HEK293 (cell line): Measurements from ENCODE around the gene CYP51A1.

Experiments
- CTCF ChIP-seq: fragments of 450-650 bp; formaldehyde crosslinking; IDR thresholded peaks from 2 replicates; pipeline ENCODE4 v1.5.1; 2016; ENCODE audit warnings: missing biosample characterization, missing genetic modification characterization
- ZBTB10 ChIP-seq: fragments of 450-650 bp; formaldehyde crosslinking; IDR thresholded peaks from 2 replicates; pipeline ENCODE4 v1.5.1; 2016; ENCODE audit warnings: missing biosample characterization, missing genetic modification characterization
- ZBTB20 ChIP-seq: fragments of 450-650 bp; formaldehyde crosslinking; IDR thresholded peaks from 2 replicates; pipeline ENCODE4 v1.5.1; 2016; ENCODE audit warnings: missing biosample characterization, missing genetic modification characterization
- ZNF114 ChIP-seq: fragments of 450-650 bp; formaldehyde crosslinking; IDR thresholded peaks from 2 replicates; pipeline ENCODE4 v1.5.0; 2017; ENCODE audit warnings: missing biosample characterization, missing genetic modification characterization
- ZNF416 ChIP-seq: fragments of 450-650 bp; formaldehyde crosslinking; IDR thresholded peaks from 2 replicates; pipeline ENCODE4 v1.5.1; 2016; ENCODE audit warnings: missing biosample characterization, missing genetic modification characterization
- ZNF610 ChIP-seq: fragments of 450-650 bp; formaldehyde crosslinking; IDR thresholded peaks from 2 replicates; pipeline ENCODE4 v1.5.1; 2016; ENCODE audit warnings: missing biosample characterization, missing genetic modification characterization, borderline replicate concordance
- ZNF629 ChIP-seq: fragments of 450-650 bp; formaldehyde crosslinking; IDR thresholded peaks from 2 replicates; pipeline ENCODE4 v1.5.1; 2017; ENCODE audit warnings: missing biosample characterization, missing genetic modification characterization
- TF ChIP-seq, protein P1 (sequence below): fragments of 450-650 bp; formaldehyde crosslinking; IDR thresholded peaks from 2 replicates; pipeline ENCODE4 v1.5.1; 2016; ENCODE audit warnings: missing biosample characterization, missing genetic modification characterization

- TF ChIP-seq ZNF416, result no peak
- TF ChIP-seq, protein P1, sequence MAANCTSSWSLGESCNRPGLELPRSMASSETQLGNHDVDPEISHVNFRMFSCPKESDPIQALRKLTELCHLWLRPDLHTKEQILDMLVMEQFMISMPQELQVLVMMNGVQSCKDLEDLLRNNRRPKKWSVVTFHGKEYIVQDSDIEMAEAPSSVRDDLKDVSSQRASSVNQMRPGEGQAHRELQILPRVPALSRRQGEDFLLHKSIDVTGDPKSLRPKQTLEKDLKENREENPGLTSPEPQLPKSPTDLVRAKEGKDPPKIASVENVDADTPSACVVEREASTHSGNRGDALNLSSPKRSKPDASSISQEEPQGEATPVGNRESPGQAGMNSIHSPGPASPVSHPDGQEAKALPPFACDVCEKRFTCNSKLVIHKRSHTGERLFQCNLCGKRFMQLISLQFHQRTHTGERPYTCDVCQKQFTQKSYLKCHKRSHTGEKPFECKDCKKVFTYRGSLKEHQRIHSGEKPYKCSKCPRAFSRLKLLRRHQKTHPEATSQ (tag by site-specific recombination), result no peak
- no peak for TF ChIP-seq ZNF610 (tag by site-specific recombination)
- no peak for TF ChIP-seq ZNF114 (tag by site-specific recombination)
- no peak for TF ChIP-seq ZNF629 (tag by site-specific recombination)
- no peak for TF ChIP-seq ZBTB10 (tag by site-specific recombination)
- no peak for TF ChIP-seq CTCF (tag by site-specific recombination)
- no peak for TF ChIP-seq ZBTB20 (tag by site-specific recombination)
Observed at GRCh38 chr7:92150450-92151017, 16.3 kb upstream of the CYP51A1 start.
